NB4 (cell line): ENCODE results near the gene GRM1.

Source experiments
- CTCF ChIP-seq: IDR thresholded peaks from one replicate; pipeline ENCODE4 v1.5.1; 2012; ENCODE audit warnings: low read depth, low read length
- MYC ChIP-seq: IDR thresholded peaks from 2 replicates; pipeline ENCODE4 v1.6.1; 2011; ENCODE audit warnings: low read depth, low read length
- POLR2A ChIP-seq: IDR thresholded peaks from 2 replicates; pipeline ENCODE4 v1.6.1; 2011; ENCODE audit warnings: mild to moderate bottlenecking; ENCODE audit not compliant: insufficient read length; ENCODE audit errors: extremely low read depth

- TF ChIP-seq POLR2A (no peak), CTCF (no peak), MYC (no peak)
These were observed 132.8 kb downstream of the GRM1 start for GRCh38 chr6:146161664-146162063.
